GM21717 (cell line): Measurements from ENCODE around the gene TNNT3.

ENCODE experiments used
- ATAC-seq: cut with Tn5 transposase; IDR thresholded peaks from one replicate; pipeline ENCODE4 v1.9.1; 2021; ENCODE audit warnings: mild to moderate bottlenecking, moderate library complexity; ENCODE audit not compliant: unreplicated experiment

The TNNT3 gene

DNA sequence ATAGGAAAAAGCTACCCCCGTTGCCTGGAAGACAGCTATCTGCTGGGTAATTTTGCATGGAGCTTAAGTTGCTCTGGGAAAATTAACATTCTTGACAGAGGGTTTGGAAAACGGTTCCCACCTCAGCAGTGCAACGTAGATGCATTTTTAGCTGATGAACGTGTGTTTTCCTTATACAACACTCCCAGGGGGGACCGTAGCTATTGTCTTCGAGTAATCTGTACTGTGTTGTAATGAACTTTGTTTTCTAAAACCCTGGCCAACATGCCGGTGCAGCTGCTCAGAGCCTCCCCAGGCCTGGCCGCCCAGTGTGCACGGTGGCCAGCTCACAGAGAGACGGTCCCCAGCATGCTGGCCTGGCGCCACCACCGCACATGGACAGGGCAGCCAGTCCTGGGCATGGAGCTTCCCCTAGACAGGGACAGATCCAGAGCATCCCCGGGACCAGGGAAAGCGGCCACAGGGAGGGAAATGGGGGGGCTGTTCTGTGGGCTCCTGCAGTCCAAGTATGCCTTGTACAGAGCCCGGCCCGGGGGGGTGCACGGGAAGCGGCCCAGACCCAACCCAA lies 2.2 kb downstream of the TNNT3 start:
- ATAC-seq, result no peak

GRCh38 chr11:1922481-1923081 lies 3.1 kb downstream of the TNNT3 start:
- no peak for ATAC-seq

GRCh38 chr11:1923201-1923956 lies 3.9 kb downstream of the TNNT3 start:
- no peak for ATAC-seq

- no peak for ATAC-seq
Observed at GRCh38 chr11:1924181-1924580, 4.7 kb downstream of the TNNT3 start.

GRCh38 chr11:1924646-1925372 lies 5.3 kb downstream of the TNNT3 start:
- ATAC-seq, result no peak

DNA sequence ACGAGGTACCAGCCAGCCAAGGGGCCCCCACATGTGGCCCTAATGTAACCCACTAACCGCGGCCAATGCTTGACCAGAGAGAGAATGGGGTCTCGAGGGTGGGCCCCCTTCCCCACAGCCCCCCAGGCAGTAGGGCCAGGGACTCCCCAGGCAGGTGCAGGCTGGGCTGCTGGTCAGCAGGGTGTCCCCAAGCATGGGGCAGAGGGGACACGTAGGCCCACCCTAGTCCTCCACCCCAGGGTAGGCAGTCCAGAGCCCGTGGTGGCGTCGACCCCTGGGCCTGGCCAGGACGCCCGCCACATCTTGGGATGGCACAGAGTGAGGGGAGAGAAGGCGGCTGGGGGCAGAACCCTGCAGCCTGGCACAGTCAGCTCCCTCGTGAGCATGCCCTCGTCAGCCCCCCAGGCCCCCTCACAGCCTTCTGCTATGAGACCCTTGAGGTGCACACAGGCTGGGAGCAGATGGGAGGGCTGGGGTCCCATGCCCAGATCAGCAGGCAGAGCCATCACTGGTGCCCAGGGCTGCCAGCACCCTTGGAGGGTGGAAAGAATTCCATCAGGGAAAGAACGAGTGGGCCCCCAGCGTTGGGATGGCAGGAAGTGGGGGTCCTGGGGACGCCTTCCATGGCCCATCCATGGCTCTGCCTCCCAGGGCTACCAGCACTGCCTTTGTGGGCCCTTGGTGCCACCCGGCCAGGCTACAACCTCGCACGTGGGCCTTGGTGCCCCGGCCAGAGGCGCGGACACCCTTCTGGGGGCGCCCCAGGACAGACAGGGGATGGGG lies 6.1 kb downstream of the TNNT3 start:
- ATAC-seq, result no peak

- ATAC-seq, result no peak
Observed at GRCh38 chr11:1926156-1927025, 6.9 kb downstream of the TNNT3 start.

DNA sequence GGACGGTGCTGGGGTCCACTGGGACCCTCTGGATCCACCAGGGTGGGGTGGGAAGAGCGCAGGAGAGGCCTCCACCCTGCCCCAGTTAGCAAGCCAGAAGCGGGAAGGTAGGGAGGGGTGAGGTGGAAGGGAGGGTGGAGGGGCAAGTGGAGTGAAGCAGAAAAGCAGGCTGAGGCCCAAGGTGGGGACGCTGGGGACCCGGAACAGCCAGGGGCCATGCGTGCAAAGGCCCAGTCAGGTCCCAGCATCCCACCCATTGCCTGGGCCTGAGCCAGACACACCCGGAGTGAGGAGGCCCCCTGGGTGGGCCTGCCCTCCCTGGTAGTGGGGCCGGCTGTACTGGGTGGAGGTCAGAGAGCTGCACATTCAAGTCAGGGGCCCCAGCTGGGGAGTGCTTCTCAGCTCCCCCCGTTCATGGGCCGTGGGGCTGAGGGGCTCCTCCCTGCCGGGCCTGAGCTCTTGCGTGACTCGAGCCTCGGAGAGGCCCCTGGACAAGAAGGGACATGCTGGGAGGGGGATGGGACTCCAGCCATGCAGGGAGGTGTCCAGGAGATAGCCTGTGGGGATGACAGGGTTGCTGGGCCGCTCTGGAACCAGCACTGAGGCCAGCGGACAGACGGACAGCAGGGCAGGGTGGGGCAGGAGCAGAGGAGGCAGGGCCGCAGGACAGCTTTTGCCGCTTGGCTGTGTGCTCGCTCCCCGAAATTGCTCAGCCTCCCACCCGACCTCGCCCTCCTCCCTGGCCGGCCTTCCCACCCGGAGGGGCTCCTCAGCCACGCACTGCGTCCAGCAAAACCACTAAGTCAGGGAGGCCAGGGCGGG lies 7.7 kb downstream of the TNNT3 start:
- ATAC-seq, result no peak

- ATAC-seq, result no peak
Observed at GRCh38 chr11:1927848-1928469, 8.5 kb downstream of the TNNT3 start.

- ATAC-seq, result no peak
Observed at GRCh38 chr11:1928470-1928890, 9.0 kb downstream of the TNNT3 start.

- ATAC-seq, result no peak
Observed at GRCh38 chr11:1928891-1929541, 9.5 kb downstream of the TNNT3 start.

- ATAC-seq, result no peak
Observed at GRCh38 chr11:1929621-1930461, 10.3 kb downstream of the TNNT3 start.

DNA sequence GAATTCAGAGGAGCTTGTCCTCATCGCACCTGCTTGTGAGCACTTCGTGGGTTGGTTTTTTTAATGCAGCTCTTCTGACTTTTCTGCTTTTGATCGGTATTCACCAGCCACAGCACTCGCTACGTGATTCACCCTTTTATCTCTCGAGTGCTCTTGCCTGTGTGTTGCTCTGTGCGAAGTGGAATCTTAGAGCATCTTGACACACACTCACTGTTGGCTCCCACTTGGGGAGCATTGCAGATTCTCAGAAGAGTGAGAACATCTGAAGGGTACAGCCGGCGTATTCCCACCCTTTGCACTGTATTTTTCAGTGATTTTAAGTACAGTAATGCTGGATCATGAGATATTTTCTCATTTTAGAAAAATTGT lies 10.9 kb downstream of the TNNT3 start:
- ATAC-seq, result no peak

DNA sequence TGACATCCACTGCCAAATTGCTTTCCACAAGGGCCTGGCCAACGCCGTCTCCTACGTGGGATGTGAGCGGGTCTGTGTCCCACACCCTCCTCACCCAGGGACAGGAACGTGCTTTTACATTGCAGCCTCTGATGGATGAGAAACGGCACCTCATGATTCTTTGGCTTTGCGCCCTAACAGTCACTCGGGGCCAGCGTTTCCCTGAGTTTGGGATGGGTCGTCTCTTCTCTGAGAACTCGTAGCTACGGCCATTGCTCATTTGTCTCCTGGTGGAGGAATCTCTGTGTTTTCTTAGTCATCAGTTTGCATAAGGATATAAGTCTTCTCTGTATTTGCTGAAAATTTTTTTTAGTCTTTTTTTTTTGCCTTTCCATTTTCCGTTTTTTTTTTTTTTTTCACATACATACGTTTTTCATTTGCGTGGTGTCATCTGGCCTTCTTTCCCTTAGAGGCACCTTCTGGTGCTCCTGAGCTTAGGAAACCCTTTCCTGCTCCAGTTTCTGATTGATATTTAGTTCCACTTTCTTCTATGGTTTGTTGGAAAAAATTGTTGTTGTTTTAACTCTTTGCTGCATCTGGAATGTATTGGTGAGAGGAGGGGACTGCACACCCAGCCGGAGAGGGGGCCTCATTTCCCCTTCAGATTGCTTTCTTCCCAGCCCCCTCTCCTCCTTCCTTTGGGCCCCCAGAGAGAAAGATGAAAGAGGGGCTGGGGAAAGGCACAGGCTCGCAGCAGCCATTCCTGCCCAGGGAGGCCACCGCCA lies 12.0 kb downstream of the TNNT3 start:
- no peak for ATAC-seq

- no peak for ATAC-seq
Observed at GRCh38 chr11:1932105-1932480, 12.6 kb downstream of the TNNT3 start.

GRCh38 chr11:1932681-1933080 lies 13.2 kb downstream of the TNNT3 start:
- no peak for ATAC-seq
